Activated CD8-positive, alpha-beta T cell treated with anti-CD3 and anti-CD28 coated beads, Interleukin-2, amount 10 ng/mL, durations not matched to agents 7 days and 5 days (primary cell): ENCODE measurements around the gene MNX1. TPM values are rescaled to one million over a fixed set of nuclear protein-coding genes. Genes with fewer than 3 reads are reported as not detected.

Experiments
- ATAC-seq: fragments of 150-1000 bp; cut with Tn5 transposase; one replicate; pipeline ENCODE4 v1.10.0; 2021; ENCODE audit warnings: moderate library complexity
- CTCF ChIA-PET: fragments of 350-600 bp; sonication (Branson Sonifier 250); formaldehyde crosslinking; loops from one replicate; lab custom pipeline; 2021; ENCODE audit warnings: antibody characterized with exemption; lab: Charles Lee
- POLR2A ChIA-PET: fragments of 350-600 bp; sonication (Branson Sonifier 250); formaldehyde crosslinking; loops from one replicate; lab custom pipeline; 2021; ENCODE audit warnings: antibody characterized with exemption; lab: Charles Lee
- DNase-seq: peaks from one replicate; pipeline ENCODE4 v3.0.0-alpha.2; 2020
- H3K27ac Mint-ChIP-seq: one replicate; pipeline ENCODE4 v1.8.0; 2021; ENCODE audit warnings: mild to moderate bottlenecking, mixed read lengths
- H3K27me3 Mint-ChIP-seq: one replicate; pipeline ENCODE4 v1.8.0; 2021; ENCODE audit warnings: low read depth, mixed read lengths
- H3K36me3 Mint-ChIP-seq: one replicate; pipeline ENCODE4 v1.8.0; 2021; ENCODE audit warnings: low read depth, mixed read lengths
- H3K4me1 Mint-ChIP-seq: one replicate; pipeline ENCODE4 v1.8.0; 2021; ENCODE audit warnings: low read depth, mixed read lengths
- H3K4me3 Mint-ChIP-seq: one replicate; pipeline ENCODE4 v1.8.0; 2021; ENCODE audit warnings: mild to moderate bottlenecking, mixed read lengths
- H3K9me3 Mint-ChIP-seq: one replicate; pipeline ENCODE4 v1.8.0; 2022; ENCODE audit warnings: mixed read lengths; ENCODE audit not compliant: insufficient read depth
- total RNA-seq, 2 experiments: library from RNA; stranded (reverse); gene quantifications; one replicate each; pipeline ENCODE4 v1.2.3, GENCODE V29; 2021

MNX1 gene
- total RNA-seq, 2 experiments from 2014 or later = not detected

GRCh38 chr7:157044147-157044687 is 33.8 kb upstream of the MNX1 start:
- no peaks in the 10 kb centered on the region for H3K9me3 Mint-ChIP-seq
- ChIA-PET CTCF (no interaction called here), POLR2A (no interaction called here)
- H3K4me1 Mint-ChIP-seq = no peaks in the 10 kb centered on the region
- H3K27ac Mint-ChIP-seq = no peak overlapping the region
- H3K36me3 Mint-ChIP-seq = no peaks in the 10 kb centered on the region
- DNase-seq = no peak
- no peak for ATAC-seq
- H3K27me3 Mint-ChIP-seq = peaks cover 3% of the 10 kb centered on the region
- no peak overlapping the region for H3K4me3 Mint-ChIP-seq

- ChIA-PET POLR2A (no interaction called here), CTCF (no interaction called here)
- Mint-ChIP-seq H3K9me3 (no peaks in the 10 kb centered on the region), H3K36me3 (no peaks in the 10 kb centered on the region), H3K27me3 (peaks cover 3% of the 10 kb centered on the region), H3K4me1 (no peaks in the 10 kb centered on the region), H3K4me3 (no peak overlapping the region), H3K27ac (no peak overlapping the region)
- DNase-seq = no peak
- no peak for ATAC-seq
Observed at GRCh38 chr7:157043745-157044144, 33.3 kb upstream of the MNX1 start.

- ATAC-seq = no peak
- CTCF ChIA-PET = no interaction called here
Observed at GRCh38 chr7:157041514-157042277, 31.2 kb upstream of the MNX1 start.

GRCh38 chr7:157041004-157041403 is 30.5 kb upstream of the MNX1 start:
- Mint-ChIP-seq H3K36me3 (no peaks in the 10 kb centered on the region), H3K27ac (no peak overlapping the region), H3K4me1 (peaks cover 4% of the 10 kb centered on the region), H3K9me3 (peaks cover under 1% of the 10 kb centered on the region), H3K4me3 (no peak overlapping the region), H3K27me3 (peaks cover 10% of the 10 kb centered on the region)
- DNase-seq (no peak), ATAC-seq (no peak)
- CTCF ChIA-PET = no interaction called here
- POLR2A ChIA-PET = no interaction called here

More at GRCh38 chr7:157041514-157042277, 31.2 kb upstream of the MNX1 start:
- peaks cover 7% of the 10 kb centered on the region for H3K27me3 Mint-ChIP-seq
- H3K27ac Mint-ChIP-seq = no peak overlapping the region
- no peak for DNase-seq
- POLR2A ChIA-PET = no interaction called here
- no peak overlapping the region for H3K4me3 Mint-ChIP-seq
- H3K9me3 Mint-ChIP-seq = no peaks in the 10 kb centered on the region
- no peaks in the 10 kb centered on the region for H3K36me3 Mint-ChIP-seq
- peaks cover 4% of the 10 kb centered on the region for H3K4me1 Mint-ChIP-seq

GRCh38 chr7:157037635-157038034 is 27.2 kb upstream of the MNX1 start:
- Mint-ChIP-seq H3K27ac (no peak overlapping the region), H3K36me3 (no peaks in the 10 kb centered on the region), H3K9me3 (peaks cover 3% of the 10 kb centered on the region), H3K27me3 (peaks cover 10% of the 10 kb centered on the region), H3K4me1 (peaks cover 4% of the 10 kb centered on the region), H3K4me3 (no peak overlapping the region)
- DNase-seq = no peak
- ChIA-PET POLR2A (no interaction called here), CTCF (no interaction called here)
- ATAC-seq = no peak

GRCh38 chr7:157037028-157037427 is 26.6 kb upstream of the MNX1 start:
- H3K27me3 Mint-ChIP-seq = peaks cover 11% of the 10 kb centered on the region
- CTCF ChIA-PET = no interaction called here
- H3K4me3 Mint-ChIP-seq = no peak overlapping the region
- H3K4me1 Mint-ChIP-seq = peaks cover 4% of the 10 kb centered on the region
- no peak for ATAC-seq
- no peaks in the 10 kb centered on the region for H3K36me3 Mint-ChIP-seq
- POLR2A ChIA-PET = no interaction called here
- no peak for DNase-seq
- H3K27ac Mint-ChIP-seq = no peak overlapping the region
- peaks cover 3% of the 10 kb centered on the region for H3K9me3 Mint-ChIP-seq

- no peak overlapping the region for H3K4me3 Mint-ChIP-seq
- ChIA-PET CTCF (no interaction called here), POLR2A (no interaction called here)
- DNase-seq (no peak), ATAC-seq (no peak)
- no peak overlapping the region for H3K27ac Mint-ChIP-seq
- H3K27me3 Mint-ChIP-seq = peaks cover 15% of the 10 kb centered on the region
- H3K36me3 Mint-ChIP-seq = no peaks in the 10 kb centered on the region
- peaks cover 3% of the 10 kb centered on the region for H3K9me3 Mint-ChIP-seq
- peaks cover 4% of the 10 kb centered on the region for H3K4me1 Mint-ChIP-seq
Observed at GRCh38 chr7:157035979-157036378, 25.5 kb upstream of the MNX1 start.

GRCh38 chr7:157035302-157035701 is 24.8 kb upstream of the MNX1 start:
- ChIA-PET CTCF (no interaction called here), POLR2A (interaction anchor here (0.6 kb wide), 1 partner anchor 423 kb away, joined by 3 read pairs; no protein-coding TSS in a partner anchor)
- Mint-ChIP-seq H3K9me3 (peaks cover 3% of the 10 kb centered on the region), H3K27ac (no peak overlapping the region), H3K4me3 (no peak overlapping the region), H3K4me1 (peaks cover 4% of the 10 kb centered on the region), H3K27me3 (peaks cover 14% of the 10 kb centered on the region), H3K36me3 (no peaks in the 10 kb centered on the region)
- DNase-seq = no peak
- ATAC-seq = no peak

GRCh38 chr7:157033483-157034473 is 23.3 kb upstream of the MNX1 start:
- CTCF ChIA-PET = interaction anchor here (0.9 kb wide), 1 partner anchor 14 kb away, joined by 3 read pairs; no protein-coding TSS in a partner anchor

GRCh38 chr7:157032644-157033482 is 22.4 kb upstream of the MNX1 start:
- H3K27ac Mint-ChIP-seq = no peak overlapping the region
- ChIA-PET CTCF (no interaction called here), POLR2A (no interaction called here)
- no peak for DNase-seq
- H3K4me1 Mint-ChIP-seq = peaks cover 3% of the 10 kb centered on the region
- peaks cover 3% of the 10 kb centered on the region for H3K9me3 Mint-ChIP-seq
- H3K4me3 Mint-ChIP-seq = no peak overlapping the region
- H3K27me3 Mint-ChIP-seq = peaks cover 25% of the 10 kb centered on the region
- ATAC-seq = no peak
- H3K36me3 Mint-ChIP-seq = no peaks in the 10 kb centered on the region

More at GRCh38 chr7:157033483-157034473, 23.3 kb upstream of the MNX1 start:
- H3K27me3 Mint-ChIP-seq = peaks cover 18% of the 10 kb centered on the region
- peaks cover 4% of the 10 kb centered on the region for H3K4me1 Mint-ChIP-seq
- H3K4me3 Mint-ChIP-seq = no peak overlapping the region
- POLR2A ChIA-PET = no interaction called here
- H3K36me3 Mint-ChIP-seq = no peaks in the 10 kb centered on the region
- H3K9me3 Mint-ChIP-seq = peaks cover 3% of the 10 kb centered on the region
- no peak for DNase-seq
- no peak for ATAC-seq
- H3K27ac Mint-ChIP-seq = no peak overlapping the region

- ChIA-PET CTCF (no interaction called here), POLR2A (no interaction called here)
- Mint-ChIP-seq H3K36me3 (no peaks in the 10 kb centered on the region), H3K4me3 (no peak overlapping the region), H3K4me1 (no peaks in the 10 kb centered on the region), H3K9me3 (peaks cover 3% of the 10 kb centered on the region), H3K27me3 (peaks cover 29% of the 10 kb centered on the region), H3K27ac (no peak overlapping the region)
- ATAC-seq = no peak
- no peak for DNase-seq
Observed at GRCh38 chr7:157032128-157032527, 21.7 kb upstream of the MNX1 start.
